Skeletal muscle satellite cell (primary cell): Measurements from ENCODE around the gene CYCS.

Experiments
- H3K27me3 ChIP-seq: 2 replicates; pipeline ENCODE4 v1.7.0; 2013; ENCODE audit warnings: low read length; ENCODE audit not compliant: control insufficient read depth, insufficient read depth
- H3K36me3 ChIP-seq: 2 replicates; pipeline ENCODE4 v1.7.0; 2013; ENCODE audit warnings: mild to moderate bottlenecking, control low read depth, low read length; ENCODE audit not compliant: insufficient read depth
- H3K4me1 ChIP-seq: 2 replicates; pipeline ENCODE4 v1.7.0; 2013; ENCODE audit warnings: low read length; ENCODE audit not compliant: control insufficient read depth, insufficient read depth
- H3K4me2 ChIP-seq: 2 replicates; pipeline ENCODE4 v1.7.0; 2013; ENCODE audit warnings: mild to moderate bottlenecking, low read length
- H3K4me3 ChIP-seq: 2 replicates; pipeline ENCODE4 v1.7.0; 2013; ENCODE audit warnings: low read length
- H3K9ac ChIP-seq: 2 replicates; pipeline ENCODE4 v1.7.0; 2013; ENCODE audit warnings: mild to moderate bottlenecking, low read depth, low read length, moderate library complexity
- H3K9me3 ChIP-seq: replicated peaks from 2 replicates; pipeline ENCODE4 v1.7.0; 2013; ENCODE audit warnings: mild to moderate bottlenecking, control low read depth, low read length

Gene CYCS

DNA sequence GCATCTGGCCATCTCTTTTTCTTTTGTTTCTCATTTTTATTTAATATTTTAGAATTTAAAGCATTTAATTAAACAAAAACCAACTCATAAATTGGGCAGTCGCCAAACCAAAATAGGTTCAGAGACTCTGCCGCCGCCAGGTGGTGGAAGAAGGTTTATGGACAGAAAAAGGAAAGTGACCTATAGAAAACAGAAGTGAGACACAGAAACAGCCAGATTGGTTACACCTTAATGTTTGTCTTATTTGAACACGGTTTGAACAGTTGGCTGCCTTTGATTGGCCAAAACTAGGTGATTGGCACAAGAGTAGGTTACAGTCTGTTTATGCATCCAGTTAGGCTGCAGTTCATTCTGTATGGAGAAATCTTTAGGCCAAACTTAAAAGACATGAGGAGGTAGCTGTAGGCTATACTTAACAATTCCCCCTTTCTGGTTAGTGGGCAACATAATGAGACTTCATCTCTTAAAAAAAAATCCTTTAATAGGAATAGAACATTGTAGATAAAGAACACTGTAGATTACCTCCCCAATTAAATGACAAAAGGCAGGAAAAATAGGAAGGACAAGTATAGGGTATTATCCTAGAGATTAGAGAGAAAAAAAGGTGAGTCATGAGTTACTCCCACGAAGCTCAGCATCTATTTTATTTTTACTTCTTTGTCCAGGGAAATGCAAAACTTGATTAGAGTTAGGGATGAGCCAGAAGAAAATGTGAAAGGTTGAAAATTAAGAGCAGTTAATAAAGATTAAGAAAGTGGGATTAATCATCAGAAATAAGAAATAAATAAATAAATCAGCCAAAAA lies 23.9 kb upstream of the CYCS start:
- no peak overlapping the region for H3K4me3 ChIP-seq
- no peaks in the 10 kb centered on the region for H3K4me1 ChIP-seq
- no peak overlapping the region for H3K9ac ChIP-seq
- H3K4me2 ChIP-seq, result no peak overlapping the region
- H3K27me3 ChIP-seq, result no peaks in the 10 kb centered on the region
- no peaks in the 10 kb centered on the region for H3K9me3 ChIP-seq
- no peaks in the 10 kb centered on the region for H3K36me3 ChIP-seq

DNA sequence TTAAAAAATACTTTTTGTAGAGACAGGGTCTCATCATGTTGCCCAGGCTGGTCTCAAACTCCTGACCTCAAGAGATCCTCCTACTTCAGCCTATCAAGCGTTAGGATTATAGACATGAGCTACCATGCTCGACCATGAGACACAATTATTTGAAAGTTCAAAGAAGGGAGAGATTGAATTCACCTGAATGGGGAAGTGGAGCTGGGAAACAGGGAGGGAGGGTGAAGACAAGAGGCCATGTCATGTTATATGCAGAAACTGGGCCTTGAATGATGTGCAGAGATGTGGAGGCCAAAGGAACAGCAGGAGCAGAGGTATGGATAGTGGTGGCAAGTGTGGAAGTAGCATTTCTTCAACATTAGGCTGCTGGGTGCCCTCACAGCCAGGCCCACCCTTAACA lies 18.7 kb upstream of the CYCS start:
- Histone ChIP-seq H3K4me2 (no peak overlapping the region), H3K9ac (no peak overlapping the region), H3K27me3 (no peaks in the 10 kb centered on the region), H3K36me3 (no peaks in the 10 kb centered on the region), H3K4me3 (no peak overlapping the region), H3K4me1 (no peaks in the 10 kb centered on the region), H3K9me3 (no peaks in the 10 kb centered on the region)

- H3K4me2 ChIP-seq, result no peak overlapping the region
- no peak overlapping the region for H3K9ac ChIP-seq
- H3K9me3 ChIP-seq, result no peaks in the 10 kb centered on the region
- H3K36me3 ChIP-seq, result no peaks in the 10 kb centered on the region
- no peaks in the 10 kb centered on the region for H3K27me3 ChIP-seq
- H3K4me3 ChIP-seq, result no peak overlapping the region
- no peaks in the 10 kb centered on the region for H3K4me1 ChIP-seq
Observed at GRCh38 chr7:25139536-25139935, 14.5 kb upstream of the CYCS start.

DNA sequence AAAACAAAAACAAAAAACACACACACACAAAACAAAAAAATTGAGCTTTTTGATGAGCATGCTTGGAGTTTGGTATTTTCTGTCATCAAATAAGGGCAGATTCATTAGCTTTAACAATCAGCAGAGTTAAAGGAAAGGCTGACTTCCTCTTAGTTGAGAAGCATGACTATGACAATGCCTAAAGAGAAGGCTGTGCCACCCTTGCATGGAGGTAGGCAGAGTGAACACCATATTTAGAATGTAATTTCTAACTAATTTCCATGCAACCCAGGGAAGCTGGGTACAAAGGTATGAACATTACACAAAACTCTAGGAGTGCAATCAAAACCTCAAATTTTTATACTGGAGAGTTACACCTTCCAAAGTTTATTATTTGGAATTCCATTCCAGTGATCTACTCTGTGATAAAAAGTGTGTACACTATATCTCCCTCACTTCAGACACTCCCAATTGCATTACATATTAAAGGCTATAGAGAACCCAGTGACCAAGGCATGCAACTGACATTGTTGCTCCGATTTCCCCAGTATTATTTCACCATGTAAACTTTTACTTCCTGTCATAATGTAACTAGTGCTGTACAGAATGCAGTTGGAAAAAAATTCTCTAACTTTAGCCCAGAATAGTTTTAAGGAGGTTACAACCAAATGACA lies 9.4 kb upstream of the CYCS start:
- no peak overlapping the region for H3K4me2 ChIP-seq
- no peaks in the 10 kb centered on the region for H3K9me3 ChIP-seq
- H3K36me3 ChIP-seq, result no peaks in the 10 kb centered on the region
- H3K4me3 ChIP-seq, result no peak overlapping the region
- no peaks in the 10 kb centered on the region for H3K4me1 ChIP-seq
- no peak overlapping the region for H3K9ac ChIP-seq
- no peaks in the 10 kb centered on the region for H3K27me3 ChIP-seq

- H3K9ac ChIP-seq, result no peak overlapping the region
- no peak overlapping the region for H3K4me3 ChIP-seq
- H3K4me2 ChIP-seq, result no peak overlapping the region
- H3K4me1 ChIP-seq, result no peaks in the 10 kb centered on the region
- H3K9me3 ChIP-seq, result no peaks in the 10 kb centered on the region
- no peaks in the 10 kb centered on the region for H3K36me3 ChIP-seq
- no peaks in the 10 kb centered on the region for H3K27me3 ChIP-seq
Observed at GRCh38 chr7:25132430-25132829, 7.4 kb upstream of the CYCS start.

- Histone ChIP-seq H3K9ac (no peak overlapping the region), H3K9me3 (no peaks in the 10 kb centered on the region), H3K4me1 (peaks cover 18% of the 10 kb centered on the region), H3K4me2 (no peak overlapping the region), H3K27me3 (no peaks in the 10 kb centered on the region), H3K4me3 (no peak overlapping the region), H3K36me3 (peaks cover 12% of the 10 kb centered on the region)
Observed at GRCh38 chr7:25126751-25127150, 1.7 kb upstream of the CYCS start.

DNA sequence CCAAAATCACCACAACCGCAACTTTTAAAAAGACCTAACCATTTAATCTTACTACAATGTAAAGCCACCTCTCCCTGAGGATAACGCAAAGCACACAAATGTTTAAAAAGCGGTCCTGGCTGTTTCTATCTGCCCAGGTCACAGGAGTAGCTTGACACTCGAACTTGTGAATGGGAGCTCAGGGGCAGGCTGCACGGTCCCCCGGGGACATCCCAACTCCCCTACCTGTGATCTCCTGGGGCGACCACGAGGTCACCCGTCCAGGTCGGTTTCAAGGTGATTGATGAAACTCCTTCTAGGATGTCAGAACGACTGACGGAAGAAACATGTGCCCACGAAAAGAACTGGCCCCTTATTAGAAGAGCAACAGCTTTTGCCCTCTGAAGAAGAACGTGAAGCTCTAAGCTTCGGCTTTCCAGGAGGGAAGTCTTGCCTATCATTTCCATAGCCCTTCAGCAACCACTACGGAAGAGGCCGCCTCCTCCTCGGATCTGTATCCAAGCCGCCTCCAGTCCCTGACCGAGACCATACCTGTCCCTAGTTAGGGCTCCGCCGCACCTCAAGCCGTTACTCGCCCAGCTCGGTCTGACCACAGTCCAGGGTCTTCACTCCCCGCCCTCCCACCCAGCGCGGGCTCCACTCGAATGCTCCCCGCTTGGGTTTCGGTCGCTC lies 459 bp downstream of the CYCS start:
- peaks cover 18% of the 10 kb centered on the region for H3K4me1 ChIP-seq
- H3K9ac ChIP-seq, result peak overlapping the region; percentile 95
- no peaks in the 10 kb centered on the region for H3K9me3 ChIP-seq
- peak overlapping the region; percentile 91 for H3K4me2 ChIP-seq
- H3K4me3 ChIP-seq, result peak overlapping the region; percentile 85
- peaks cover 29% of the 10 kb centered on the region for H3K36me3 ChIP-seq
- H3K27me3 ChIP-seq, result no peaks in the 10 kb centered on the region

GRCh38 chr7:25122373-25122772 lies 2.7 kb downstream of the CYCS start:
- H3K4me1 ChIP-seq, result peaks cover 18% of the 10 kb centered on the region
- H3K9me3 ChIP-seq, result no peaks in the 10 kb centered on the region
- H3K9ac ChIP-seq, result peak overlapping the region; percentile 9
- H3K4me2 ChIP-seq, result no peak overlapping the region
- H3K27me3 ChIP-seq, result no peaks in the 10 kb centered on the region
- H3K36me3 ChIP-seq, result peaks cover 46% of the 10 kb centered on the region
- H3K4me3 ChIP-seq, result no peak overlapping the region

DNA sequence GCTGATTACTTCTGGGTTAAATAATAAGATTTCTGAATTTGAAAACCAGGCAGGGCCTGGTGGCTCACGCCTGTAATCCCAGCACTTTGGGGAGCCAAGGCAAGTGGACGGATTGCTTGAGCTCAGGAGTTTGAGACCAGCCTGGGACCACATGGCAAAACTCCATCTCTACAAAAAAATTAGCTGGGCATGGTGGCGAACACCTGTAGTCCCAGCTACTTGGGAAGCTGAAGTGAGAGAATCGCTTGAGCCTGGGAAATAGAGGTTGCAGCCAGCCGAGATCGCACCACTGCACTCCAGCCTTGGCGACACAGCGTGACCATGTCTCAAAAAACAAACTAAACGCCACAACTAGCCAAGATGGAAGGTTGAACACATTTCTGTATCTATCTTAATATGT lies 3.5 kb downstream of the CYCS start:
- Histone ChIP-seq H3K36me3 (peaks cover 46% of the 10 kb centered on the region), H3K9me3 (no peaks in the 10 kb centered on the region), H3K27me3 (no peaks in the 10 kb centered on the region), H3K4me1 (peaks cover 18% of the 10 kb centered on the region), H3K4me2 (no peak overlapping the region), H3K4me3 (no peak overlapping the region), H3K9ac (no peak overlapping the region)

DNA sequence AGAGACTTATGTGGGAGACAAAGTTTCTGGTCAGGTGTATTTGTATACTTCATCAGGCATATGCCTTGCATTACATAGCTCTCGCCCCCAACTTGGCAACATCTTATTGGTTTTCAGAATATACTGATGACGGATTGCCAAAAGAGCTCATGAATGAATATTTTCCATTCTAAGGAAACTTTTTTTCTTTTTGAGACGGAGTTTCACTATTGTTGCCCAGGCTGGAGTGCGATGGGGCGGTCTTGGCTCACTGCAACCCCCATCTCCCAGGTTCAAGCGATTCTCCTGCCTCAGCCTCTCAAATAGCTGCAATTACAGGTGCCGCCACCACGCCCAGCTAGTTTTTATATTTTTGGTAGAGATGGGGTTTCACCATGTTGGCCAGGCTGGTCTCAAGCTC lies 6.0 kb downstream of the CYCS start:
- no peaks in the 10 kb centered on the region for H3K27me3 ChIP-seq
- no peak overlapping the region for H3K4me3 ChIP-seq
- H3K4me2 ChIP-seq, result no peak overlapping the region
- H3K36me3 ChIP-seq, result peaks cover 46% of the 10 kb centered on the region
- H3K4me1 ChIP-seq, result peaks cover 15% of the 10 kb centered on the region
- H3K9me3 ChIP-seq, result no peaks in the 10 kb centered on the region
- no peak overlapping the region for H3K9ac ChIP-seq

DNA sequence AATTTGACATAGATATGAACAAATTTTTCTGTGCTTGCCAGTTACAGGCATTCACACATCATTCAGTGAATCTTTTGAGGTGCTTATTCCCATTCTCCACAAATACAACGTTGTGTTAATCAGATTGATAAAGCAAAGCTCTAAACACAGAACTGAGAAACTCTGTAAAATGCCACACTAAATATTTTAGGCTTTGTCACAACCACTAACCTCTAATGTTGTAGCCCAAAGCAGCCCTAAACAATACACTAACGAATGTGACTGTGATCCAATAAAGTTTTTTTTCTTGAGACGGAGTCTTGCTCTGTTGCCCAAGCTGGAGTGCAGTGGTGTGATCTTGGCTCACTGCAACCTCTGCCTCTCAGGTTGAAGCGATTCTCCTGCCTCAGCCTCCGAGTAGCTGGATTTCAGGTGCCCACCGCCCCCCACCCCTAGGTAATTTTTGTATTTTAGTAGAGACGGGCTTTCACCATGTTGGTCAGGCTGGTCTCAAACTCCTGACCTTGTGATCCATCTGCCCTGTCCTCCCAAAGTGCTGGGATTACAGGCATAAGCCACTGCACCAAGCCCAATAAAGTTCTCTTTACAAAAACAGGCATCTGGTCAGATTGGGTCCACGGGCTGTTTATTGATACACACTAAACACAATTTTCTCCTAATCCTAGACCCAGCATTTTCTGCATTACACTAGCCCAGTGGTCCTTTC lies 6.9 kb downstream of the CYCS start:
- Histone ChIP-seq H3K4me3 (no peak overlapping the region), H3K9me3 (no peaks in the 10 kb centered on the region), H3K36me3 (peaks cover 46% of the 10 kb centered on the region), H3K27me3 (no peaks in the 10 kb centered on the region), H3K4me1 (peaks cover 9% of the 10 kb centered on the region), H3K4me2 (no peak overlapping the region), H3K9ac (no peak overlapping the region)
